ENCODE data around the gene ADRB2.
"Not testable (repeated sequence)": the region's sequence is repeated elsewhere in the genome, so short reads cannot be mapped to it uniquely, and the experiment has no call there.

The ADRB2 gene

DNA sequence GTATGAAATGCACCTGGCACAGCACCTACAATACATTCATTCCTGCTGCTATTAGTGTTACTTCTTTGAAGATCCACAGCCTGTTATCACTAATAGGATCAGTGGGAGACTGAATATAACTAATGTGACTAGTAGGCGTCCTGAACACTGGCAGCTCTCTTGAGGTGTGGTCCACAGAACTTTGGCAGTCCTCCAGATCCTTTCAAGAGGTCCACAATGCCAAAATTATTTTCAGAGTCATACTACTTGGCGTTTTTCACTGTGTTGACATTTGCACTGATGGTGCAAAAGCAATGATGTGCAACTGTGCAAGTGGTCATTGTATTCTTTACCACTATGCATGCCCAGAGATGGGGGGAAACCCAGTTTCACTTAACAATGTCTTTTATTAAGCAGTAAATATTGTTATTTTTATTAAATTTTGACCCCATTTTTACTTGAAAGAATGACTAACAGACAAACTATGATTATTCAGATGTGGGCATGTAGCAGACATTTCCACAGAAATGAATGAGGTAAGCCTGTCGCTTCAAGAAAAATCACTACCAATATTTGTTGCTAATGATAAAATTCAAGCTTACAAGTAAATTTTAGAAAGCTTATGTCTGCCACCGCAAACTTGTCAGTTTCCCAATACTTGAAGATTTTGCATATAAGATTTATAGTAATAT lies 48.9 kb downstream of the ADRB2 start:
- DNase-seq (ENCODE audit: low read depth, low spot score), result no peak
- no peak overlapping the region for H3K4me3 ChIP-seq (ENCODE audit: low read length)

DNA sequence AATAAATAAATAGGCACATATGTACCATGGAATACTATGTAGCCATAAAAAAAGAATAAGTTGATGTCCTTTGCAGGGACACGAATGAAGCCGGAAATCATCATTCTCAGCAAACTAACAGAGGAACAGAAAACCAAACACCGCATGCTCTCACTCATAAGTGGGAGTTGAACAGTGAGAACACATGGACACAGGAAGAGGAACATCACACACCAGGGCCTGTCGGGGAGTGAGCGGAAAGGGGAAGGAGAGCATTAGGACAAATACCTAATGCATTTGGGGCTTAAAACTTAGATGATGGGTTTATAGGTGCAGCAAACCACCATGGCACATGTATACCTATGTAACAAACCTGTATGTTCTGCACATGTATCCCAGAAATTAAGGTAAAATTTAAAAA lies 51.0 kb downstream of the ADRB2 start:
- not testable (repeated sequence) for H3K4me3 ChIP-seq (ENCODE audit: low read length); DNase-seq (ENCODE audit: low read depth, low spot score)
